Duodenal mucosa (tissue), 2 donors: ENCODE results near the gene CDKN1C.
A peak's percentile ranks its signal among the peaks of the same experiment; 100 is the strongest.

Source experiments
- H3K27ac ChIP-seq: one replicate; pipeline ENCODE4 v1.7.0; 2013; ENCODE audit warnings: low read depth, low read length
- H3K27me3 ChIP-seq, 2 donors: one replicate each; pipeline ENCODE4 v1.7.0; 2013; ENCODE audit warnings: low read length in 2 of 2, control low read depth in 1 of 2; ENCODE audit not compliant: insufficient read depth in 2 of 2, control insufficient read depth in 1 of 2
- H3K36me3 ChIP-seq, 2 donors: one replicate each; pipeline ENCODE4 v1.7.0; 2013; ENCODE audit warnings: low read length in 2 of 2, control low read depth in 1 of 2; ENCODE audit not compliant: insufficient read depth in 2 of 2, control insufficient read depth in 1 of 2
- H3K4me1 ChIP-seq, 2 donors: one replicate each; pipeline ENCODE4 v1.7.0; 2013; ENCODE audit warnings: low read length in 2 of 2, control low read depth in 1 of 2; ENCODE audit not compliant: insufficient read depth in 2 of 2, control insufficient read depth in 1 of 2
- H3K4me3 ChIP-seq, 2 donors: one replicate each; pipeline ENCODE4 v1.7.0; 2013; ENCODE audit warnings: low read length in 2 of 2, low read depth in 1 of 2
- H3K9ac ChIP-seq, 2 donors: one replicate each; pipeline ENCODE4 v1.7.0; 2013; ENCODE audit warnings: low read length in 2 of 2, low read depth in 1 of 2
- H3K9me3 ChIP-seq, 2 donors: one replicate each; pipeline ENCODE4 v1.7.0; 2013; ENCODE audit warnings: low read length in 2 of 2, control low read depth in 1 of 2; ENCODE audit not compliant: control insufficient read depth in 1 of 2

Gene CDKN1C

GRCh38 chr11:2915473-2915872 is 29.9 kb upstream of the CDKN1C start:
- Histone ChIP-seq H3K27me3 (no peaks in the 10 kb centered on the region), H3K9me3 (no peaks in the 10 kb centered on the region), H3K4me3 (no peak overlapping the region), H3K36me3 (peaks cover 0 to 7% of the 10 kb centered on the region in 2 donors), H3K4me1 (peaks cover 34 to 36% of the 10 kb centered on the region in 2 donors), H3K9ac (no peak overlapping the region), H3K27ac (no peak overlapping the region)

- H3K9ac ChIP-seq = no peak overlapping the region
- peaks cover 34 to 36% of the 10 kb centered on the region in 2 donors for H3K4me1 ChIP-seq
- no peak overlapping the region for H3K27ac ChIP-seq
- H3K27me3 ChIP-seq = no peaks in the 10 kb centered on the region
- no peaks in the 10 kb centered on the region for H3K9me3 ChIP-seq
- H3K4me3 ChIP-seq = no peak overlapping the region
- peaks cover 0 to 7% of the 10 kb centered on the region in 2 donors for H3K36me3 ChIP-seq
Measured at GRCh38 chr11:2914455-2915195, 29.1 kb upstream of the CDKN1C start.

GRCh38 chr11:2913776-2914175 is 28.2 kb upstream of the CDKN1C start:
- no peaks in the 10 kb centered on the region for H3K27me3 ChIP-seq
- H3K36me3 ChIP-seq = peaks cover 0 to 7% of the 10 kb centered on the region in 2 donors
- peaks cover 34 to 36% of the 10 kb centered on the region in 2 donors for H3K4me1 ChIP-seq
- no peak overlapping the region for H3K4me3 ChIP-seq
- no peak overlapping the region for H3K27ac ChIP-seq
- peak overlapping the region; percentile 52 to 70 for H3K9ac ChIP-seq
- H3K9me3 ChIP-seq = no peaks in the 10 kb centered on the region

- Histone ChIP-seq H3K36me3 (peaks cover 4 to 5% of the 10 kb centered on the region in 2 donors), H3K27ac (peak overlapping the region; percentile 82), H3K27me3 (no peaks in the 10 kb centered on the region), H3K4me1 (peaks cover 34 to 36% of the 10 kb centered on the region in 2 donors), H3K4me3 (no peak overlapping the region), H3K9ac (peak overlapping the region; percentile 52 to 70), H3K9me3 (no peaks in the 10 kb centered on the region)
Measured at GRCh38 chr11:2913019-2913431, 27.4 kb upstream of the CDKN1C start.

GRCh38 chr11:2912498-2912897 is 26.9 kb upstream of the CDKN1C start:
- H3K9me3 ChIP-seq = no peaks in the 10 kb centered on the region
- no peaks in the 10 kb centered on the region for H3K27me3 ChIP-seq
- peak overlapping the region; percentile 93 for H3K27ac ChIP-seq
- peaks cover 34 to 36% of the 10 kb centered on the region in 2 donors for H3K4me1 ChIP-seq
- H3K36me3 ChIP-seq = peaks cover 4 to 5% of the 10 kb centered on the region in 2 donors
- H3K9ac ChIP-seq = peak overlapping the region; percentile 52 to 70
- no peak overlapping the region for H3K4me3 ChIP-seq

- Histone ChIP-seq H3K4me1 (peaks cover 34 to 36% of the 10 kb centered on the region in 2 donors), H3K27ac (peak overlapping the region; percentile 93), H3K9ac (peak overlapping the region; percentile 43 to 46), H3K9me3 (no peaks in the 10 kb centered on the region), H3K4me3 (peak overlapping the region in 1 of 2 donors; percentile 47), H3K27me3 (no peaks in the 10 kb centered on the region), H3K36me3 (peaks cover 4 to 5% of the 10 kb centered on the region in 2 donors)
Measured at GRCh38 chr11:2911785-2912391, 26.3 kb upstream of the CDKN1C start.

GRCh38 chr11:2911088-2911784 is 25.7 kb upstream of the CDKN1C start:
- H3K27ac ChIP-seq = peak overlapping the region; percentile 93
- no peaks in the 10 kb centered on the region for H3K27me3 ChIP-seq
- H3K36me3 ChIP-seq = peaks cover 4 to 5% of the 10 kb centered on the region in 2 donors
- peak overlapping the region in 1 of 2 donors; percentile 46 for H3K9ac ChIP-seq
- no peaks in the 10 kb centered on the region for H3K9me3 ChIP-seq
- peaks cover 34 to 36% of the 10 kb centered on the region in 2 donors for H3K4me1 ChIP-seq
- no peak overlapping the region for H3K4me3 ChIP-seq

- peaks cover 4 to 5% of the 10 kb centered on the region in 2 donors for H3K36me3 ChIP-seq
- peaks cover 34 to 36% of the 10 kb centered on the region in 2 donors for H3K4me1 ChIP-seq
- H3K9me3 ChIP-seq = no peaks in the 10 kb centered on the region
- H3K27ac ChIP-seq = no peak overlapping the region
- H3K9ac ChIP-seq = no peak overlapping the region
- H3K27me3 ChIP-seq = no peaks in the 10 kb centered on the region
- no peak overlapping the region for H3K4me3 ChIP-seq
Measured at GRCh38 chr11:2910401-2910955, 24.9 kb upstream of the CDKN1C start.

- H3K9me3 ChIP-seq = no peaks in the 10 kb centered on the region
- H3K4me3 ChIP-seq = no peak overlapping the region
- peaks cover 4 to 5% of the 10 kb centered on the region in 2 donors for H3K36me3 ChIP-seq
- H3K9ac ChIP-seq = no peak overlapping the region
- H3K27me3 ChIP-seq = no peaks in the 10 kb centered on the region
- no peak overlapping the region for H3K27ac ChIP-seq
- H3K4me1 ChIP-seq = peaks cover 42 to 43% of the 10 kb centered on the region in 2 donors
Measured at GRCh38 chr11:2909133-2909902, 23.7 kb upstream of the CDKN1C start.
